ENCODE measurements around the gene GDF11.

Gene GDF11

GRCh38 chr12:55696796-55697462 is 46.0 kb upstream of the GDF11 start:
- H3K9ac ChIP-seq (ENCODE audit: low read length) = no peak overlapping the region
- H3K9me2 ChIP-seq (ENCODE audit: low read depth, low read length) = no peaks in the 10 kb centered on the region
- H3F3A ChIP-seq (ENCODE audit: insufficient read depth, low read length) = no peaks in the 10 kb centered on the region
- no peaks in the 10 kb centered on the region for H4K20me1 ChIP-seq (ENCODE audit: insufficient read depth, low read length)
- H3K27me3 ChIP-seq (ENCODE audit: insufficient read depth, low read length) = peaks cover 4% of the 10 kb centered on the region; the same call in 1 of the 2 replicates
- H3K4me2 ChIP-seq (ENCODE audit: low read length) = no peak overlapping the region
- H3K4me3 ChIP-seq (ENCODE audit: low read depth, low read length, poor library complexity, severe bottlenecking) = no peak overlapping the region
- H3K36me3 ChIP-seq (ENCODE audit: insufficient read depth, low read length) = no peaks in the 10 kb centered on the region
- TF ChIP-seq EZH2 (IDR thresholded peaks at IDR 0.05; ENCODE audit: borderline replicate concordance, low read length) = no peak
- TF ChIP-seq, protein P1, sequence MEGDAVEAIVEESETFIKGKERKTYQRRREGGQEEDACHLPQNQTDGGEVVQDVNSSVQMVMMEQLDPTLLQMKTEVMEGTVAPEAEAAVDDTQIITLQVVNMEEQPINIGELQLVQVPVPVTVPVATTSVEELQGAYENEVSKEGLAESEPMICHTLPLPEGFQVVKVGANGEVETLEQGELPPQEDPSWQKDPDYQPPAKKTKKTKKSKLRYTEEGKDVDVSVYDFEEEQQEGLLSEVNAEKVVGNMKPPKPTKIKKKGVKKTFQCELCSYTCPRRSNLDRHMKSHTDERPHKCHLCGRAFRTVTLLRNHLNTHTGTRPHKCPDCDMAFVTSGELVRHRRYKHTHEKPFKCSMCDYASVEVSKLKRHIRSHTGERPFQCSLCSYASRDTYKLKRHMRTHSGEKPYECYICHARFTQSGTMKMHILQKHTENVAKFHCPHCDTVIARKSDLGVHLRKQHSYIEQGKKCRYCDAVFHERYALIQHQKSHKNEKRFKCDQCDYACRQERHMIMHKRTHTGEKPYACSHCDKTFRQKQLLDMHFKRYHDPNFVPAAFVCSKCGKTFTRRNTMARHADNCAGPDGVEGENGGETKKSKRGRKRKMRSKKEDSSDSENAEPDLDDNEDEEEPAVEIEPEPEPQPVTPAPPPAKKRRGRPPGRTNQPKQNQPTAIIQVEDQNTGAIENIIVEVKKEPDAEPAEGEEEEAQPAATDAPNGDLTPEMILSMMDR (IDR thresholded peaks at IDR 0.05; ENCODE audit: low read length) = no peak
- no peak overlapping the region for H3K27ac ChIP-seq (ENCODE audit: low read depth, low read length, poor library complexity, severe bottlenecking)
- H3K4me1 ChIP-seq (ENCODE audit: insufficient read depth, low read length, severe bottlenecking) = no peaks in the 10 kb centered on the region
- H2AFZ ChIP-seq (ENCODE audit: low read length) = no peak overlapping the region
- no peaks in the 10 kb centered on the region for H3K9me3 ChIP-seq (ENCODE audit: low read length)
- no peaks in the 10 kb centered on the region for H3K79me2 ChIP-seq (ENCODE audit: insufficient read depth, low read length)

DNA sequence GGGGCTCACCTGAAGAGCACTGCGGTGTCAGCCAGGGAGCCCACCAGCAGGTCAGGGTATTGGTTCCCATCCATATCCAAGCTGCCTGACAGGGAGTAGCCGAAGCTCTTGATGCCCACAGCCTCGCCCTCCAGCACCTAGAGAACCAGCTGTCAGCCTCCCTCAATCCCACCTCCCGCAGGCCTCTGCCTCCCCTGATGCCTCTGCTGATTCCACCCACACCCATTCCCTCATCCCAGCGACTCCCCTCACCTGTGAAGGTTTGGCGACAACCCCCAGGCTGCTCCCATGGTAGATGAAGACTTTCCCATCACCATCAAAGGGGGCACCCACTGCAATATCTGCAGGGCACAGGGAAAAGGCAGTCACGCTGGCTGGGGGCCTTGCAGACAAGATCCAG is 45.2 kb upstream of the GDF11 start:
- Histone ChIP-seq H2AFZ (ENCODE audit: low read length) (no peak overlapping the region), H3K4me3 (ENCODE audit: low read depth, low read length, poor library complexity, severe bottlenecking) (no peak overlapping the region), H3F3A (ENCODE audit: insufficient read depth, low read length) (no peaks in the 10 kb centered on the region), H3K9ac (ENCODE audit: low read length) (no peak overlapping the region), H3K4me1 (ENCODE audit: insufficient read depth, low read length, severe bottlenecking) (no peaks in the 10 kb centered on the region), H4K20me1 (ENCODE audit: insufficient read depth, low read length) (no peaks in the 10 kb centered on the region), H3K9me3 (ENCODE audit: low read length) (no peaks in the 10 kb centered on the region), H3K36me3 (ENCODE audit: insufficient read depth, low read length) (no peaks in the 10 kb centered on the region), H3K9me2 (ENCODE audit: low read depth, low read length) (no peaks in the 10 kb centered on the region), H3K27ac (ENCODE audit: low read depth, low read length, poor library complexity, severe bottlenecking) (no peak overlapping the region), H3K4me2 (ENCODE audit: low read length) (no peak overlapping the region), H3K79me2 (ENCODE audit: insufficient read depth, low read length) (no peaks in the 10 kb centered on the region), H3K27me3 (ENCODE audit: insufficient read depth, low read length) (peaks cover 4% of the 10 kb centered on the region; the same call in 1 of the 2 replicates)
- TF ChIP-seq, protein P1 (IDR thresholded peaks at IDR 0.05; ENCODE audit: low read length) = no peak
- TF ChIP-seq EZH2 (IDR thresholded peaks at IDR 0.05; ENCODE audit: borderline replicate concordance, low read length) = no peak

GRCh38 chr12:55698241-55698955 is 44.5 kb upstream of the GDF11 start:
- H3K27ac ChIP-seq (ENCODE audit: low read depth, low read length, poor library complexity, severe bottlenecking) = no peak overlapping the region
- H3K9me2 ChIP-seq (ENCODE audit: low read depth, low read length) = no peaks in the 10 kb centered on the region
- no peaks in the 10 kb centered on the region for H3F3A ChIP-seq (ENCODE audit: insufficient read depth, low read length)
- no peak overlapping the region for H3K4me2 ChIP-seq (ENCODE audit: low read length)
- no peaks in the 10 kb centered on the region for H3K4me1 ChIP-seq (ENCODE audit: insufficient read depth, low read length, severe bottlenecking)
- peaks cover 8% of the 10 kb centered on the region; the same call in 1 of the 2 replicates for H3K27me3 ChIP-seq (ENCODE audit: insufficient read depth, low read length)
- no peak overlapping the region for H3K4me3 ChIP-seq (ENCODE audit: low read depth, low read length, poor library complexity, severe bottlenecking)
- TF ChIP-seq, protein P1 (IDR thresholded peaks at IDR 0.05; ENCODE audit: low read length) = no peak
- TF ChIP-seq EZH2 (IDR thresholded peaks at IDR 0.05; ENCODE audit: borderline replicate concordance, low read length) = no peak
- H2AFZ ChIP-seq (ENCODE audit: low read length) = no peak overlapping the region
- no peaks in the 10 kb centered on the region for H4K20me1 ChIP-seq (ENCODE audit: insufficient read depth, low read length)
- H3K9me3 ChIP-seq (ENCODE audit: low read length) = no peaks in the 10 kb centered on the region
- H3K36me3 ChIP-seq (ENCODE audit: insufficient read depth, low read length) = no peaks in the 10 kb centered on the region
- no peak overlapping the region for H3K9ac ChIP-seq (ENCODE audit: low read length)
- H3K79me2 ChIP-seq (ENCODE audit: insufficient read depth, low read length) = no peaks in the 10 kb centered on the region
